Heart left ventricle (tissue), 13 donors: ENCODE data around the gene UGT2B28.
"Not testable (repeated sequence)": the region's sequence is repeated elsewhere in the genome, so short reads cannot be mapped to it uniquely, and the experiment has no call there.

Source experiments
- POLR2A ChIP-seq, 2 donors: fragments of 450-650 bp; IDR thresholded peaks; one replicate each; pipeline ENCODE4 v1.6.1; 2017; ENCODE audit warnings: antibody characterized with exemption in 2 of 2, mild to moderate bottlenecking in 2 of 2, moderate library complexity in 2 of 2
- TF ChIP-seq, protein P1 (sequence below), 12 donors: fragments of 200-600 bp; sonication (generic) in 4 of 12; IDR thresholded peaks; one replicate each; pipeline versions ENCODE4 v1.5.0 to v1.8.0; 2018 to 2022; ENCODE audit warnings: antibody characterized with exemption in 12 of 12, mild to moderate bottlenecking in 5 of 12
- donor health status: ischemic (EF 13 %, LVEDD 7.1; RV severe dilation, severe dysfunction).
- donor health status: DM: no; HTN: yes; CAD: no.
- donor health status: DM: no; HTN: no; CAD: no.
- donor health status: ischemic (EF 25% LVEDD 6.9; RV normal size, moderate dysfunction).
- donor health status: ischemic (EF 25% LVEDD 5.7; RV mildly dilated, moderate dysfunction).
- donor health status: ischemic (EF 35%, LVEDD 5.7; RV mildly dilated, moderate dysfunction).
- donor health status: nonischemic (EF 11% LVEDD 7.7; RV severe dilation, severe dysfunction).
- donor health status: DM: yes; HTN: yes; CAD: no.
- donor health status: PGD.
- donor health status: ischemic (EF 29% LVEDD 5.4; RV normal size, mild dysfunction).
- donor health status: nonischemic (EF 23%, LVEDD 6.1; RV moderate dilation, normal function).

DNA sequence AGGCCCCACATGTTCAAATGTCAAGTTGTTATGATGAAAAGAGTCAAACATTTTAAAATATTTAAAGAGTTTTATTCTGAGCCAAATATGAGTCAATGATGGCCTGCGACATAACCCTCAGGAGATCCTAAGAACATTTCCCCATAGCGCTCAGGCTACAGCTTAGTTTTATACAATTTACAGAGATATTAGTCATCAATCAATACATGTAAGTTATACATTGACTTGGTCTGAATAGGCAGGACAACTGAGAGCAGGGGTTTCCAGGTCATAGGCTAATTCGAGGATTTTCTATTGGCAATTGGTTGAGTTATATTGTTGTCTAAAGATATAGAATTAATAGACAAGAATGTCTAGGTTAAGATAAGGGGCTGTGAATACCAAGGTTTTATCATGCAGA is 39.5 kb upstream of the UGT2B28 start:
- TF ChIP-seq, protein P1, sequence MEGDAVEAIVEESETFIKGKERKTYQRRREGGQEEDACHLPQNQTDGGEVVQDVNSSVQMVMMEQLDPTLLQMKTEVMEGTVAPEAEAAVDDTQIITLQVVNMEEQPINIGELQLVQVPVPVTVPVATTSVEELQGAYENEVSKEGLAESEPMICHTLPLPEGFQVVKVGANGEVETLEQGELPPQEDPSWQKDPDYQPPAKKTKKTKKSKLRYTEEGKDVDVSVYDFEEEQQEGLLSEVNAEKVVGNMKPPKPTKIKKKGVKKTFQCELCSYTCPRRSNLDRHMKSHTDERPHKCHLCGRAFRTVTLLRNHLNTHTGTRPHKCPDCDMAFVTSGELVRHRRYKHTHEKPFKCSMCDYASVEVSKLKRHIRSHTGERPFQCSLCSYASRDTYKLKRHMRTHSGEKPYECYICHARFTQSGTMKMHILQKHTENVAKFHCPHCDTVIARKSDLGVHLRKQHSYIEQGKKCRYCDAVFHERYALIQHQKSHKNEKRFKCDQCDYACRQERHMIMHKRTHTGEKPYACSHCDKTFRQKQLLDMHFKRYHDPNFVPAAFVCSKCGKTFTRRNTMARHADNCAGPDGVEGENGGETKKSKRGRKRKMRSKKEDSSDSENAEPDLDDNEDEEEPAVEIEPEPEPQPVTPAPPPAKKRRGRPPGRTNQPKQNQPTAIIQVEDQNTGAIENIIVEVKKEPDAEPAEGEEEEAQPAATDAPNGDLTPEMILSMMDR (IDR thresholded peaks at IDR 0.05): not testable (repeated sequence)
- TF ChIP-seq POLR2A (IDR thresholded peaks at IDR 0.05): not testable (repeated sequence)
